H1 (cell line): ENCODE measurements around the gene NR5A2. TPM values are rescaled to one million over a fixed set of nuclear protein-coding genes. Genes with fewer than 3 reads are reported as not detected.

ENCODE experiments used
- CTCF ChIA-PET: fragments of 300-600 bp; sonication (Branson Sonifier 250); formaldehyde crosslinking; loops from one replicate; lab custom pipeline; 2021; ENCODE audit not compliant: partially characterized antibody; lab: Charles Lee
- POLR2A ChIA-PET: fragments of 300-600 bp; sonication (Branson Sonifier 250); formaldehyde crosslinking; loops from one replicate; lab custom pipeline; 2021; ENCODE audit warnings: inconsistent platforms; ENCODE audit not compliant: partially characterized antibody; lab: Charles Lee
- DNase-seq, 2 experiments: peaks; one replicate each; pipeline versions ENCODE4 v3.0.0 to v3.0.0-alpha.2; 2010 to 2022; ENCODE audit warnings: low spot score in 2 of 2, low read depth in 1 of 2, mixed read lengths in 1 of 2
- FAIRE-seq: peaks from 2 replicates; lab custom pipeline; 2011; peaks lifted over from hg19 to GRCh38; lab: Jason Lieb, UNC
- H2AFZ ChIP-seq: 2 replicates; pipeline ENCODE4 v1.8.1; 2012; ENCODE audit warnings: low read length, inconsistent platforms
- H2AK5ac ChIP-seq: 2 replicates; pipeline ENCODE4 v1.6.1; 2013; ENCODE audit warnings: low read depth, low read length
- H2BK120ac ChIP-seq: replicated peaks from 2 replicates; pipeline ENCODE3; 2013; ENCODE audit warnings: low read depth, low read length, inconsistent platforms
- H2BK12ac ChIP-seq: 2 replicates; pipeline ENCODE4 v1.6.1; 2013; ENCODE audit warnings: low read depth, low read length
- H2BK15ac ChIP-seq: 2 replicates; pipeline ENCODE4 v1.6.1; 2013; ENCODE audit warnings: low read length
- H2BK20ac ChIP-seq: 2 replicates; pipeline ENCODE4 v1.6.1; 2013; ENCODE audit warnings: low read length
- H2BK5ac ChIP-seq: 2 replicates; pipeline ENCODE4 v1.6.1; 2013; ENCODE audit warnings: low read depth, low read length
- H3K14ac ChIP-seq: 2 replicates; pipeline ENCODE4 v1.6.1; 2013; ENCODE audit warnings: inconsistent platforms; ENCODE audit not compliant: insufficient read length
- H3K18ac ChIP-seq: 2 replicates; pipeline ENCODE4 v1.6.1; 2013; ENCODE audit warnings: low read length; ENCODE audit errors: extremely low read depth
- H3K23ac ChIP-seq: 2 replicates; pipeline ENCODE4 v1.6.1; 2013; ENCODE audit warnings: inconsistent platforms; ENCODE audit not compliant: insufficient read length
- H3K23me2 ChIP-seq: 2 replicates; pipeline ENCODE4 v1.6.1; 2013; ENCODE audit warnings: low read depth, low read length
- H3K27ac ChIP-seq: 2 replicates; pipeline ENCODE4 v1.6.1; 2011; ENCODE audit warnings: low read depth, low read length, inconsistent platforms
- H3K27me3 ChIP-seq, 4 experiments: replicated peaks in 1 of 4; 1 replicate in 1 of 4; 2 replicates in 3 of 4; pipeline versions ENCODE4 v1.6.1 to v1.8.1; 2011 to 2013; ENCODE audit warnings: low read length in 3 of 4, mild to moderate bottlenecking in 3 of 4, inconsistent platforms in 2 of 4, mixed read lengths in 2 of 4, moderate library complexity in 1 of 4; ENCODE audit not compliant: control insufficient read depth in 3 of 4, insufficient read depth in 3 of 4; ENCODE audit errors: extremely low read depth in 1 of 4
- H3K36me3 ChIP-seq, 4 experiments: 2 replicates each; pipeline versions ENCODE4 v1.6.1 to v1.8.1; 2011 to 2013; ENCODE audit warnings: mild to moderate bottlenecking in 4 of 4, low read length in 3 of 4, moderate library complexity in 2 of 4, control low read depth in 1 of 4, inconsistent platforms in 1 of 4; ENCODE audit not compliant: insufficient read depth in 4 of 4, control insufficient read depth in 2 of 4
- H3K4ac ChIP-seq: replicated peaks from 2 replicates; pipeline ENCODE3; 2013; ENCODE audit warnings: low read length, low read depth, mixed read lengths, inconsistent platforms; ENCODE audit not compliant: insufficient read length
- H3K4me1 ChIP-seq, 4 experiments: replicated peaks in 1 of 4; 1 replicate in 1 of 4; 2 replicates in 3 of 4; pipeline versions ENCODE4 v1.6.1 to v1.8.1; 2011 to 2013; ENCODE audit warnings: low read length in 3 of 4, inconsistent platforms in 2 of 4, mixed read lengths in 1 of 4; ENCODE audit not compliant: insufficient read depth in 4 of 4, control insufficient read depth in 3 of 4
- H3K4me2 ChIP-seq, 2 experiments: 2 replicates each; pipeline versions ENCODE4 v1.6.1 to v1.8.1; 2011 to 2013; ENCODE audit warnings: low read depth in 2 of 2, low read length in 2 of 2, control low read depth in 1 of 2, inconsistent platforms in 1 of 2, mild to moderate bottlenecking in 1 of 2; ENCODE audit not compliant: insufficient read depth in 1 of 2
- H3K4me3 ChIP-seq, 4 experiments: fragments of 200-600, 300-600 bp in 1 of 4; sonication (generic), shearing (Covaris generic), sonication (Bioruptor Twin) in 1 of 4; 2 replicates each; pipeline versions ENCODE4 v1.5.1 to v1.8.1; 2011 to 2016; ENCODE audit warnings: low read length in 4 of 4, low read depth in 3 of 4, control low read depth in 2 of 4, inconsistent platforms in 2 of 4, mild to moderate bottlenecking in 2 of 4, mixed read lengths in 1 of 4, moderate library complexity in 1 of 4; ENCODE audit not compliant: insufficient read depth in 2 of 4; ENCODE audit errors: extremely low read depth in 1 of 4
- H3K56ac ChIP-seq: replicated peaks from 2 replicates; pipeline ENCODE3; 2013; ENCODE audit warnings: low read depth, mild to moderate bottlenecking, mixed read lengths, low read length, inconsistent platforms; ENCODE audit not compliant: insufficient read length
- H3K79me1 ChIP-seq: 2 replicates; pipeline ENCODE4 v1.6.1; 2013; ENCODE audit warnings: low read depth, low read length, control low read depth
- H3K79me2 ChIP-seq, 2 experiments: 2 replicates each; pipeline versions ENCODE4 v1.6.1 to v1.8.1; 2012 to 2013; ENCODE audit warnings: low read length in 2 of 2, mild to moderate bottlenecking in 2 of 2, inconsistent platforms in 1 of 2; ENCODE audit not compliant: insufficient read depth in 2 of 2, control insufficient read depth in 1 of 2
- H3K9ac ChIP-seq, 4 experiments: replicated peaks in 1 of 4; 1 replicate in 1 of 4; 2 replicates in 3 of 4; pipeline versions ENCODE4 v1.6.1 to v1.8.1; 2011 to 2013; ENCODE audit warnings: low read depth in 3 of 4, low read length in 3 of 4, control low read depth in 2 of 4, mild to moderate bottlenecking in 2 of 4, moderate library complexity in 2 of 4, inconsistent platforms in 1 of 4; ENCODE audit errors: extremely low read depth in 1 of 4
- H3K9me3 ChIP-seq, 2 experiments: 2 replicates each; pipeline versions ENCODE4 v1.6.1 to v1.8.1; 2012 to 2013; ENCODE audit warnings: mild to moderate bottlenecking in 2 of 2, moderate library complexity in 2 of 2, control low read depth in 1 of 2, inconsistent platforms in 1 of 2, low read depth in 1 of 2, low read length in 1 of 2, mixed read lengths in 1 of 2; ENCODE audit not compliant: insufficient read depth in 2 of 2
- H4K20me1 ChIP-seq, 2 experiments: replicated peaks in 1 of 2; 2 replicates each; pipeline versions ENCODE3 to v1.8.1; 2011 to 2013; ENCODE audit warnings: inconsistent platforms in 2 of 2, low read length in 2 of 2, mild to moderate bottlenecking in 1 of 2; ENCODE audit not compliant: insufficient read depth in 2 of 2, control insufficient read depth in 1 of 2
- H4K5ac ChIP-seq: 2 replicates; pipeline ENCODE4 v1.6.1; 2013; ENCODE audit warnings: low read length, low read depth, mixed read lengths, inconsistent platforms; ENCODE audit not compliant: insufficient read length
- H4K8ac ChIP-seq: 2 replicates; pipeline ENCODE4 v1.8.0; 2013; ENCODE audit warnings: mild to moderate bottlenecking, moderate library complexity, low read length, inconsistent platforms; ENCODE audit not compliant: insufficient read depth; ENCODE audit errors: extremely low read depth
- H4K91ac ChIP-seq: replicated peaks from 2 replicates; pipeline ENCODE3; 2013; ENCODE audit warnings: low read length, mixed read lengths, inconsistent platforms; ENCODE audit not compliant: insufficient read length
- CTCF ChIP-seq, 3 experiments: IDR thresholded peaks; 1 replicate in 2 of 3; 2 replicates in 1 of 3; pipeline versions ENCODE4 v1.5.1 to v1.6.1; 2011; ENCODE audit warnings: low read length in 3 of 3, mild to moderate bottlenecking in 3 of 3, inconsistent platforms in 2 of 3, low read depth in 1 of 3, moderate library complexity in 1 of 3; ENCODE audit not compliant: insufficient read depth in 1 of 3; ENCODE audit errors: control extremely low read depth in 1 of 3
- EGR1 ChIP-seq: IDR thresholded peaks from 2 replicates; pipeline ENCODE4 v1.6.1; 2011; ENCODE audit warnings: low read depth, low read length, borderline replicate concordance
- EZH2 ChIP-seq: fragments of 200-600 bp; sonication (generic); IDR thresholded peaks from 2 replicates; pipeline ENCODE4 v1.7.1; 2012; ENCODE audit warnings: low read depth, mild to moderate bottlenecking, moderate library complexity, low read length, inconsistent platforms; ENCODE audit not compliant: severe bottlenecking
- GABPA ChIP-seq: IDR thresholded peaks from 2 replicates; pipeline ENCODE4 v1.6.1; 2011; ENCODE audit warnings: mild to moderate bottlenecking, low read length, moderate library complexity, borderline replicate concordance; ENCODE audit not compliant: insufficient read depth
- KDM1A ChIP-seq: fragments of 200-600, 300-600 bp; sonication (generic); IDR thresholded peaks from 2 replicates; pipeline ENCODE4 v1.7.1; 2016; ENCODE audit warnings: mild to moderate bottlenecking, low read length, borderline replicate concordance
- KDM4A ChIP-seq: IDR thresholded peaks from one replicate; pipeline ENCODE4 v1.7.1; 2012; ENCODE audit warnings: low read depth, mild to moderate bottlenecking, moderate library complexity, low read length, inconsistent platforms; ENCODE audit not compliant: severe bottlenecking
- PHF8 ChIP-seq: fragments of 200-600 bp; sonication (generic); conservative IDR thresholded peaks from 2 replicates; pipeline ENCODE4 v1.7.1; 2012; ENCODE audit warnings: low read depth, mild to moderate bottlenecking, inconsistent platforms, low read length, moderate library complexity
- RNF2 ChIP-seq: fragments of 200-900, 300-1000 bp; sonication (generic); IDR thresholded peaks from 2 replicates; pipeline ENCODE4 v1.7.1; 2016; ENCODE audit warnings: borderline replicate concordance, low read depth, mild to moderate bottlenecking, antibody characterized with exemption, low read length; ENCODE audit not compliant: poor library complexity, severe bottlenecking; ENCODE audit errors: missing control alignments
- SIRT6 ChIP-seq: IDR thresholded peaks from one replicate; pipeline ENCODE4 v1.7.1; 2012; ENCODE audit warnings: low read length, inconsistent platforms
- SP2 ChIP-seq: IDR thresholded peaks from 2 replicates; pipeline ENCODE4 v1.6.1; 2012; ENCODE audit warnings: mild to moderate bottlenecking, low read length, inconsistent platforms
- TCF12 ChIP-seq: IDR thresholded peaks from 2 replicates; pipeline ENCODE4 v1.6.1; 2011; ENCODE audit warnings: low read depth, mild to moderate bottlenecking, low read length
- WGBS, 2 experiments: shearing (Covaris generic) in 1 of 2; methylation state at CpG; one replicate each; pipeline versions ENCODE4 v1.1.6 to v1.1.7; 2013 to 2015; ENCODE audit warnings: low lambda C conversion rate in 2 of 2, mixed read lengths in 2 of 2, inconsistent platforms in 1 of 2, low coverage in 1 of 2, missing lambda C conversion rate in 1 of 2; ENCODE audit not compliant: insufficient replicate concordance in 2 of 2, insufficient coverage in 1 of 2, insufficient read length in 1 of 2; ENCODE audit errors: extremely low coverage in 1 of 2, missing lambda C conversion rate in 1 of 2; 5-methylcytosine and 5-hydroxymethylcytosine counted together
- polyA plus RNA-seq, 7 experiments: library from polyadenylated mRNA; depleted of rRNA in 3 of 7; stranded (reverse) in 5 of 7; unstranded in 2 of 7; fragments of >200 nt in 5 of 7; fragments of 200-250 nt in 2 of 7; gene quantifications; 1 replicate in 5 of 7; 2 replicates in 1 of 7; 4 replicates in 1 of 7; pipeline versions ENCODE4 v1.2.1 to v1.2.3, GENCODE V29; 2011 to 2013; ENCODE audit warnings: missing spikeins in 2 of 7, mixed read lengths in 2 of 7
- total RNA-seq: library from RNA; stranded (reverse); fragmentation: NEBNext Ultra II Directional; extraction: Animal tissue kit (Norgen Biotek cat#: 25700); gene quantifications from 2 replicates; pipeline ENCODE4 v1.2.1, GENCODE V29; 2021

Gene NR5A2
- total and polyA plus RNA-seq, 2 of the 8 experiments (the other 6 are each of a cell fraction or from before 2014, with no cell fraction given), result 1.7 to 11.6 TPM

GRCh38 chr1:200143347-200143746, 115.8 kb downstream of the NR5A2 start:
- Histone ChIP-seq H3K18ac (no peak overlapping the region), H3K4me1 (no peaks in the 10 kb centered on the region), H3K56ac (no peak overlapping the region), H4K5ac (no peak overlapping the region), H3K23me2 (no peaks in the 10 kb centered on the region; the same call in 1 of the 2 replicates), H3K9me3 (no peaks in the 10 kb centered on the region; a peak in 1 of 4 replicates), H4K91ac (no peak overlapping the region), H3K79me2 (no peaks in the 10 kb centered on the region), H3K4me3 (no peak overlapping the region), H3K27me3 (no peaks in the 10 kb centered on the region), H3K4me2 (no peak overlapping the region), H3K27ac (no peak overlapping the region), H4K20me1 (no peaks in the 10 kb centered on the region), H2BK5ac (no peak overlapping the region), H3K14ac (no peak overlapping the region), H3K79me1 (no peaks in the 10 kb centered on the region), H3K4ac (no peak overlapping the region), H2BK15ac (no peak overlapping the region), H2BK12ac (no peak overlapping the region), H4K8ac (no peak overlapping the region), H3K36me3 (peaks cover 0 to 4% (median 0%) of the 10 kb centered on the region in 4 experiments; a peak in 1 of 8 replicates), H2BK20ac (no peak overlapping the region), H2AK5ac (no peak overlapping the region), H2BK120ac (no peak overlapping the region), H3K9ac (no peak overlapping the region), H2AFZ (no peak overlapping the region), H3K23ac (no peak overlapping the region)
- ChIA-PET CTCF (interaction anchor here (0.7 to 1.6 kb wide), 4 partner anchors 10 to 132 kb away, joined by 3 to 4 read pairs (median 4); no protein-coding TSS in a partner anchor), POLR2A (interaction anchor here (0.7 kb wide), 1 partner anchor 667 kb away, joined by 3 read pairs; no protein-coding TSS in a partner anchor)
- no peak for DNase-seq
- WGBS, 2 experiments, result 94% methylated on average over 5 of the region's 6 CpGs; no CpG with 5 or more reads in 1 of the 2 experiments
- FAIRE-seq, result no peak
- TF ChIP-seq KDM1A (no peak), SIRT6 (no peak), EZH2 (no peak), PHF8 (no peak), SP2 (no peak), GABPA (no peak), RNF2 (no peak), CTCF (IDR thresholded peaks at IDR 0.05; ENCODE audit: control extremely low read depth in 1 of 3, insufficient read depth in 1 of 3, low read depth in 1 of 3, low read length in 3 of 3) (no peak), KDM4A (no peak), EGR1 (no peak), TCF12 (no peak)
